ENCODE results near the gene CNEP1R1.

CNEP1R1 gene

GRCh38 chr16:50072730-50073129, 47.7 kb downstream of the CNEP1R1 start:
- in situ Hi-C loops (cut with HindIII; ENCODE audit: low pct_unique_long_range_greater_than_20kb, low sequenced_read_pairs), result no loop called here
- no peak for DNase-seq (ENCODE audit: low read depth in 1 of 2, low spot score in 1 of 2)
- TF ChIP-seq JUND (IDR thresholded peaks at IDR 0.05; ENCODE audit: low read depth), result no peak

DNA sequence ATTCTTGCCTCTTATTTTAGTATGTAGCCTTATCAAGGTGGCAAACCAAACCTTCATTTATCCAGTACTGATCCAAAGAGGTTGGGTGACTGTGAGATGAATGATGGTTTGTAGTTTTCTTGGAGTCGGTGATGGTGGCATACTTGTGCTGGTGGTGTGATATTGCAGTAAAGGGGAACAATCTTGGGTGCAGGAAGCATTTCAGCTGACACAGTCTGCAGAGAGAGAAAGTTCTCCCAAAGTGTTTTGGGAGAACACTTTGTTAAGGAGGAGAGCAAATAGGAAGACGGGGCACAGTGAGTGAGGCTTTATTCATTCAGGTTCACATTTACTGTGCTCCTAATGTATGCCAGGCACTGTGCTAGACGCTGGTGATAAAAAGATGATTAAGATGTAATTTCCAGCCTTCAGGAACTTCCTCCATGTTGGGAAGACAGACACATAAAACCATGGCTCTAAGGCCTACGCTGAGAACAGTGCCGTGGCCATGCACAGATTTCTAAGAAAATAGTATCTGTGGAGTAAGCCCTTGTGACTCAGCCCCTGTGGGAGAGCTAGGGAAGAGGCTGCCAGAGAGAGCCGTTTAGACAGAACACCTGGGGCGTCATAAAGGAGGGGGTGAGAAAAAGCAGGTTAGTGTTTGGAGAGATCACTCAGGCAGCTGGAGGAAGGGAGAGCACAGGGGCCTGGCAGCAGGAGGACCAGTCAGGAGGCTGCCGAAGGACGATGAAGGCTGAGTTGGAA, 54.5 kb downstream of the CNEP1R1 start:
- in situ Hi-C loops (cut with HindIII; ENCODE audit: low pct_unique_long_range_greater_than_20kb, low sequenced_read_pairs), result no loop called here
- no peak for TF ChIP-seq JUND (IDR thresholded peaks at IDR 0.05; ENCODE audit: low read depth)
- DNase-seq (ENCODE audit: low read depth in 1 of 2, low spot score in 1 of 2), result no peak

DNA sequence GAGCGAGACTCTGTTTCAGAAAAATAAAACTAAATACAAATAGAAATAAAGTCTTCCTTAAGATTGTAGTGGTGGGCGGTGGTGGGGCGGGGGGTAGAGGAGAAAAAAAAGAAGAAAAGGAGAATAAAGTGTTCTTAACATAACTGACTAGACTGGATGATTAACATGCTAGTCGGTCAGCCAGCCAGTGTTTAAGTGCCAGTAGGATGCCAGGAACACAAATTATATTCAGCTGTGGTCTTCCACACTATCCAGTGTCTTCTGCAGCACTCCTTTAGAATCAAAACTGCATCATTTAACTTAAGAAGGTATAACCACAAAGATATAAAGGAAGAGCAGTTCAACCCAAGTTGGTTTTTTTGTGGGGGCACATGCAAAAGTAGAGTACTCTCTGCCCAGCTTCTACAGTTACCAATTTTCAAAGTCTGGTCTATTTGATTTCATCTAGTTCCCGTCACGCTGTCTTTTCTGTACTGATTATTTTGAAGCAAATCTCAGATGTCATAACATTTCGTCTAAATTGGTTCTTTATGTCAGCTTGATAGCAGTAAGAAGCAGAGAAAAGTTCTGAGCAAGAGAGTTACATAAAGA, 56.5 kb downstream of the CNEP1R1 start:
- no peak for DNase-seq (ENCODE audit: low read depth in 1 of 2, low spot score in 1 of 2)
- in situ Hi-C loops (cut with HindIII; ENCODE audit: low pct_unique_long_range_greater_than_20kb, low sequenced_read_pairs), result no loop called here
- no peak for TF ChIP-seq JUND (IDR thresholded peaks at IDR 0.05; ENCODE audit: low read depth)

DNA sequence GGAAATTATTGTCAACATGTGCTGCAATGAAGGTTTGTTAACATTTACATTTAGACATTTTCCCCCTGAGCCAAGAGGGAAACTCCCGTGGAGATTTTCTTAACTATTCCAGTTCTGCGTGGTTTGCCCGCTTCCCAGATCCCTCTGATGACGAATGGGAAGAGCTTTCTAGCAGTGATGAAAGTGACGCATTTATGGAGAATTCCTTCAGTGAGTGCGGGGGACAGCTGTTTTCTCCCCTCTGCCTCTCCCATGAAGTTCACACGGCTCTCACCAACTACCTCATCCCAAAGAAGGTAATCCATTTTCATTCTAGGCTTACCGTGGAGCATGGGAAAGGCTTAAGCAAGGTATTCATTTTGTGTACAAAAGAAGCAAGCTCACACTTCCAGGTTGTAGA, 59.0 kb downstream of the CNEP1R1 start:
- DNase-seq (ENCODE audit: low read depth in 1 of 2, low spot score in 1 of 2), result no peak
- in situ Hi-C loops (cut with HindIII; ENCODE audit: low pct_unique_long_range_greater_than_20kb, low sequenced_read_pairs), result no loop called here
- TF ChIP-seq JUND (IDR thresholded peaks at IDR 0.05; ENCODE audit: low read depth), result no peak

GRCh38 chr16:50086176-50086575, 61.2 kb downstream of the CNEP1R1 start:
- DNase-seq (ENCODE audit: low read depth in 1 of 2, low spot score in 1 of 2), result no peak
- in situ Hi-C loops (cut with HindIII; ENCODE audit: low pct_unique_long_range_greater_than_20kb, low sequenced_read_pairs), result no loop called here
- TF ChIP-seq JUND (IDR thresholded peaks at IDR 0.05; ENCODE audit: low read depth), result no peak
